Measurements from ENCODE around the gene NT5C2.
"Not testable (repeated sequence)": the region's sequence is repeated elsewhere in the genome, so short reads cannot be mapped to it uniquely, and the experiment has no call there.

NT5C2 gene

GRCh38 chr10:103199488-103199887, 6.4 kb upstream of the NT5C2 start:
- no peak for DNase-seq (ENCODE audit: low spot score)

GRCh38 chr10:103198648-103199047, 5.6 kb upstream of the NT5C2 start:
- no peak for DNase-seq (ENCODE audit: low spot score)

- DNase-seq (ENCODE audit: low spot score), result peak; percentile 45
Observed at GRCh38 chr10:103197903-103198302, 4.8 kb upstream of the NT5C2 start.

GRCh38 chr10:103197174-103197573, 4.1 kb upstream of the NT5C2 start:
- peak; percentile 91 for DNase-seq (ENCODE audit: low spot score)

- peak; percentile 47 for DNase-seq (ENCODE audit: low spot score)
Observed at GRCh38 chr10:103196516-103196915, 3.4 kb upstream of the NT5C2 start.

- DNase-seq (ENCODE audit: low spot score), result peak; percentile 89
Observed at GRCh38 chr10:103193820-103194529, 903 bp upstream of the NT5C2 start.

GRCh38 chr10:103192451-103193106, 493 bp downstream of the NT5C2 start:
- peak; percentile 67 for DNase-seq (ENCODE audit: low spot score)

- peak; percentile 44 for DNase-seq (ENCODE audit: low spot score)
Observed at GRCh38 chr10:103192089-103192450, 1.0 kb downstream of the NT5C2 start.

- DNase-seq (ENCODE audit: low spot score), result not testable (repeated sequence)
Observed at GRCh38 chr10:103191198-103191597, 1.9 kb downstream of the NT5C2 start.

GRCh38 chr10:103188853-103189252, 4.2 kb downstream of the NT5C2 start:
- no peak for DNase-seq (ENCODE audit: low spot score)

GRCh38 chr10:103186128-103186527, 6.9 kb downstream of the NT5C2 start:
- DNase-seq (ENCODE audit: low spot score), result no peak

- DNase-seq (ENCODE audit: low spot score), result no peak
Observed at GRCh38 chr10:103184615-103185014, 8.5 kb downstream of the NT5C2 start.

- DNase-seq (ENCODE audit: low spot score), result not testable (repeated sequence)
Observed at GRCh38 chr10:103183991-103184451, 9.1 kb downstream of the NT5C2 start.

GRCh38 chr10:103181244-103181643, 11.8 kb downstream of the NT5C2 start:
- no peak for DNase-seq (ENCODE audit: low spot score)

- no peak for DNase-seq (ENCODE audit: low spot score)
Observed at GRCh38 chr10:103180491-103180890, 12.6 kb downstream of the NT5C2 start.

- no peak for DNase-seq (ENCODE audit: low spot score)
Observed at GRCh38 chr10:103177123-103177522, 15.9 kb downstream of the NT5C2 start.

GRCh38 chr10:103175580-103176285, 17.3 kb downstream of the NT5C2 start:
- DNase-seq (ENCODE audit: low spot score), result no peak

GRCh38 chr10:103174324-103174723, 18.7 kb downstream of the NT5C2 start:
- not testable (repeated sequence) for DNase-seq (ENCODE audit: low spot score)

- no peak for DNase-seq (ENCODE audit: low spot score)
Observed at GRCh38 chr10:103171278-103171677, 21.8 kb downstream of the NT5C2 start.

GRCh38 chr10:103168438-103168837, 24.6 kb downstream of the NT5C2 start:
- no peak for DNase-seq (ENCODE audit: low spot score)

- not testable (repeated sequence) for DNase-seq (ENCODE audit: low spot score)
Observed at GRCh38 chr10:103167554-103167953, 25.5 kb downstream of the NT5C2 start.

- no peak for DNase-seq (ENCODE audit: low spot score)
Observed at GRCh38 chr10:103166523-103166922, 26.5 kb downstream of the NT5C2 start.
